ENCODE results near the gene TEX11.
"Not testable (repeated sequence)": the region's sequence is repeated elsewhere in the genome, so short reads cannot be mapped to it uniquely, and the experiment has no call there.

Gene TEX11

GRCh38 chrX:70554081-70554480, 354.4 kb downstream of the TEX11 start:
- H3K36me3 ChIP-seq (ENCODE audit: control insufficient read depth in 5 of 5, insufficient read depth in 5 of 5, low read length in 5 of 5), result no peaks in the 10 kb centered on the region
- H3K27me3 ChIP-seq (ENCODE audit: control insufficient read depth in 5 of 5, insufficient read depth in 4 of 5, low read length in 5 of 5), result peaks cover 0 to 6% (median 3%) of the 10 kb centered on the region in 5 donors
- H3K9me3 ChIP-seq (ENCODE audit: control insufficient read depth in 5 of 5, low read length in 5 of 5), result peaks cover 0 to 5% (median 4%) of the 10 kb centered on the region in 5 donors
- H3K9ac ChIP-seq (ENCODE audit: low read length in 5 of 5), result no peak overlapping the region
- H3K4me3 ChIP-seq (ENCODE audit: low read depth in 1 of 5, low read length in 5 of 5), result no peak overlapping the region
- no peak overlapping the region for H3K27ac ChIP-seq (ENCODE audit: low read depth, low read length)
- no peaks in the 10 kb centered on the region for H3K4me1 ChIP-seq (ENCODE audit: control insufficient read depth in 5 of 5, insufficient read depth in 5 of 5, low read length in 5 of 5)

GRCh38 chrX:70553516-70553915, 355.0 kb downstream of the TEX11 start:
- no peak overlapping the region for H3K9ac ChIP-seq (ENCODE audit: low read length in 5 of 5)
- H3K27ac ChIP-seq (ENCODE audit: low read depth, low read length), result no peak overlapping the region
- H3K27me3 ChIP-seq (ENCODE audit: control insufficient read depth in 5 of 5, insufficient read depth in 4 of 5, low read length in 5 of 5), result peaks cover 0 to 7% (median 5%) of the 10 kb centered on the region in 5 donors
- H3K9me3 ChIP-seq (ENCODE audit: control insufficient read depth in 5 of 5, low read length in 5 of 5), result peaks cover 0 to 2% (median 0%) of the 10 kb centered on the region in 5 donors
- H3K36me3 ChIP-seq (ENCODE audit: control insufficient read depth in 5 of 5, insufficient read depth in 5 of 5, low read length in 5 of 5), result no peaks in the 10 kb centered on the region
- no peak overlapping the region for H3K4me3 ChIP-seq (ENCODE audit: low read depth in 1 of 5, low read length in 5 of 5)
- H3K4me1 ChIP-seq (ENCODE audit: control insufficient read depth in 5 of 5, insufficient read depth in 5 of 5, low read length in 5 of 5), result no peaks in the 10 kb centered on the region

GRCh38 chrX:70552130-70552704, 356.3 kb downstream of the TEX11 start:
- Histone ChIP-seq H3K4me1 (ENCODE audit: control insufficient read depth in 5 of 5, insufficient read depth in 5 of 5, low read length in 5 of 5) (no peaks in the 10 kb centered on the region), H3K36me3 (ENCODE audit: control insufficient read depth in 5 of 5, insufficient read depth in 5 of 5, low read length in 5 of 5) (no peaks in the 10 kb centered on the region), H3K4me3 (ENCODE audit: low read depth in 1 of 5, low read length in 5 of 5) (no peak overlapping the region), H3K9ac (ENCODE audit: low read length in 5 of 5) (no peak overlapping the region), H3K27me3 (ENCODE audit: control insufficient read depth in 5 of 5, insufficient read depth in 4 of 5, low read length in 5 of 5) (peaks cover 0 to 7% (median 5%) of the 10 kb centered on the region in 5 donors), H3K27ac (ENCODE audit: low read depth, low read length) (no peak overlapping the region), H3K9me3 (ENCODE audit: control insufficient read depth in 5 of 5, low read length in 5 of 5) (no peaks in the 10 kb centered on the region)

- Histone ChIP-seq H3K9me3 (ENCODE audit: control insufficient read depth in 5 of 5, low read length in 5 of 5) (peaks cover 0 to 2% (median 0%) of the 10 kb centered on the region in 5 donors), H3K4me1 (ENCODE audit: control insufficient read depth in 5 of 5, insufficient read depth in 5 of 5, low read length in 5 of 5) (no peaks in the 10 kb centered on the region), H3K4me3 (ENCODE audit: low read depth in 1 of 5, low read length in 5 of 5) (no peak overlapping the region), H3K27ac (ENCODE audit: low read depth, low read length) (no peak overlapping the region), H3K27me3 (ENCODE audit: control insufficient read depth in 5 of 5, insufficient read depth in 4 of 5, low read length in 5 of 5) (peaks cover 0 to 7% (median 2%) of the 10 kb centered on the region in 5 donors), H3K36me3 (ENCODE audit: control insufficient read depth in 5 of 5, insufficient read depth in 5 of 5, low read length in 5 of 5) (no peaks in the 10 kb centered on the region), H3K9ac (ENCODE audit: low read length in 5 of 5) (no peak overlapping the region)
These were observed 359.1 kb downstream of the TEX11 start for GRCh38 chrX:70549429-70549828.

- peaks cover 0 to 10% (median 6%) of the 10 kb centered on the region in 5 donors for H3K27me3 ChIP-seq (ENCODE audit: control insufficient read depth in 5 of 5, insufficient read depth in 4 of 5, low read length in 5 of 5)
- no peaks in the 10 kb centered on the region for H3K4me1 ChIP-seq (ENCODE audit: control insufficient read depth in 5 of 5, insufficient read depth in 5 of 5, low read length in 5 of 5)
- no peak overlapping the region for H3K9ac ChIP-seq (ENCODE audit: low read length in 5 of 5)
- H3K4me3 ChIP-seq (ENCODE audit: low read depth in 1 of 5, low read length in 5 of 5), result no peak overlapping the region
- no peaks in the 10 kb centered on the region for H3K36me3 ChIP-seq (ENCODE audit: control insufficient read depth in 5 of 5, insufficient read depth in 5 of 5, low read length in 5 of 5)
- no peaks in the 10 kb centered on the region for H3K9me3 ChIP-seq (ENCODE audit: control insufficient read depth in 5 of 5, low read length in 5 of 5)
- H3K27ac ChIP-seq (ENCODE audit: low read depth, low read length), result no peak overlapping the region
These were observed 373.3 kb downstream of the TEX11 start for GRCh38 chrX:70535198-70535597.

GRCh38 chrX:70527610-70528345, 380.7 kb downstream of the TEX11 start:
- Histone ChIP-seq H3K4me3 (ENCODE audit: low read depth in 1 of 5, low read length in 5 of 5) (no peak overlapping the region), H3K27ac (ENCODE audit: low read depth, low read length) (no peak overlapping the region), H3K36me3 (ENCODE audit: control insufficient read depth in 5 of 5, insufficient read depth in 5 of 5, low read length in 5 of 5) (no peaks in the 10 kb centered on the region), H3K9ac (ENCODE audit: low read length in 5 of 5) (no peak overlapping the region), H3K27me3 (ENCODE audit: control insufficient read depth in 5 of 5, insufficient read depth in 4 of 5, low read length in 5 of 5) (peaks cover 3 to 17% (median 6%) of the 10 kb centered on the region in 5 donors), H3K9me3 (ENCODE audit: control insufficient read depth in 5 of 5, low read length in 5 of 5) (no peaks in the 10 kb centered on the region), H3K4me1 (ENCODE audit: control insufficient read depth in 5 of 5, insufficient read depth in 5 of 5, low read length in 5 of 5) (no peaks in the 10 kb centered on the region)

- Histone ChIP-seq H3K27me3 (ENCODE audit: control insufficient read depth in 5 of 5, insufficient read depth in 4 of 5, low read length in 5 of 5) (peaks cover 3 to 17% (median 6%) of the 10 kb centered on the region in 5 donors), H3K9ac (ENCODE audit: low read length in 5 of 5) (no peak overlapping the region), H3K36me3 (ENCODE audit: control insufficient read depth in 5 of 5, insufficient read depth in 5 of 5, low read length in 5 of 5) (no peaks in the 10 kb centered on the region), H3K9me3 (ENCODE audit: control insufficient read depth in 5 of 5, low read length in 5 of 5) (no peaks in the 10 kb centered on the region), H3K4me3 (ENCODE audit: low read depth in 1 of 5, low read length in 5 of 5) (no peak overlapping the region), H3K4me1 (ENCODE audit: control insufficient read depth in 5 of 5, insufficient read depth in 5 of 5, low read length in 5 of 5) (no peaks in the 10 kb centered on the region), H3K27ac (ENCODE audit: low read depth, low read length) (no peak overlapping the region)
These were observed 381.5 kb downstream of the TEX11 start for GRCh38 chrX:70527053-70527452.

- no peak overlapping the region for H3K27ac ChIP-seq (ENCODE audit: low read depth, low read length)
- peaks cover 3 to 15% (median 8%) of the 10 kb centered on the region in 5 donors for H3K27me3 ChIP-seq (ENCODE audit: control insufficient read depth in 5 of 5, insufficient read depth in 4 of 5, low read length in 5 of 5)
- no peak overlapping the region for H3K4me3 ChIP-seq (ENCODE audit: low read depth in 1 of 5, low read length in 5 of 5)
- H3K9ac ChIP-seq (ENCODE audit: low read length in 5 of 5), result no peak overlapping the region
- no peaks in the 10 kb centered on the region for H3K36me3 ChIP-seq (ENCODE audit: control insufficient read depth in 5 of 5, insufficient read depth in 5 of 5, low read length in 5 of 5)
- no peaks in the 10 kb centered on the region for H3K4me1 ChIP-seq (ENCODE audit: control insufficient read depth in 5 of 5, insufficient read depth in 5 of 5, low read length in 5 of 5)
- H3K9me3 ChIP-seq (ENCODE audit: control insufficient read depth in 5 of 5, low read length in 5 of 5), result peaks cover 0 to 4% (median 3%) of the 10 kb centered on the region in 5 donors
These were observed 382.8 kb downstream of the TEX11 start for GRCh38 chrX:70525733-70526132.

GRCh38 chrX:70515692-70516091, 392.8 kb downstream of the TEX11 start:
- H3K4me1 ChIP-seq (ENCODE audit: control insufficient read depth in 5 of 5, insufficient read depth in 5 of 5, low read length in 5 of 5); H3K27me3 ChIP-seq (ENCODE audit: control insufficient read depth in 5 of 5, insufficient read depth in 4 of 5, low read length in 5 of 5); H3K4me3 ChIP-seq (ENCODE audit: low read depth in 1 of 5, low read length in 5 of 5); H3K36me3 ChIP-seq (ENCODE audit: control insufficient read depth in 5 of 5, insufficient read depth in 5 of 5, low read length in 5 of 5); H3K27ac ChIP-seq (ENCODE audit: low read depth, low read length); H3K9ac ChIP-seq (ENCODE audit: low read length in 5 of 5); H3K9me3 ChIP-seq (ENCODE audit: control insufficient read depth in 5 of 5, low read length in 5 of 5): not testable (repeated sequence)

GRCh38 chrX:70515270-70515669, 393.2 kb downstream of the TEX11 start:
- H3K4me1 ChIP-seq (ENCODE audit: control insufficient read depth in 5 of 5, insufficient read depth in 5 of 5, low read length in 5 of 5); H3K27ac ChIP-seq (ENCODE audit: low read depth, low read length); H3K27me3 ChIP-seq (ENCODE audit: control insufficient read depth in 5 of 5, insufficient read depth in 4 of 5, low read length in 5 of 5); H3K36me3 ChIP-seq (ENCODE audit: control insufficient read depth in 5 of 5, insufficient read depth in 5 of 5, low read length in 5 of 5); H3K9me3 ChIP-seq (ENCODE audit: control insufficient read depth in 5 of 5, low read length in 5 of 5); H3K4me3 ChIP-seq (ENCODE audit: low read depth in 1 of 5, low read length in 5 of 5); H3K9ac ChIP-seq (ENCODE audit: low read length in 5 of 5): not testable (repeated sequence)
